HG02970 (cell line): ENCODE results near the gene ADGRL3.
"Not testable (repeated sequence)": the region's sequence is repeated elsewhere in the genome, so short reads cannot be mapped to it uniquely, and the experiment has no call there.

Source experiments
- ATAC-seq: cut with Tn5 transposase; IDR thresholded peaks from one replicate; pipeline ENCODE4 v1.9.1; 2021; ENCODE audit warnings: mild to moderate bottlenecking, moderate library complexity, moderate number of reproducible peaks; ENCODE audit not compliant: unreplicated experiment, low FRiP score

ADGRL3 gene

GRCh38 chr4:61714387-61714911, 514.3 kb downstream of the ADGRL3 start:
- no peak for ATAC-seq

- no peak for ATAC-seq
These were observed 516.3 kb downstream of the ADGRL3 start for GRCh38 chr4:61716426-61716825.

GRCh38 chr4:61723492-61723891, 523.4 kb downstream of the ADGRL3 start:
- ATAC-seq: no peak

DNA sequence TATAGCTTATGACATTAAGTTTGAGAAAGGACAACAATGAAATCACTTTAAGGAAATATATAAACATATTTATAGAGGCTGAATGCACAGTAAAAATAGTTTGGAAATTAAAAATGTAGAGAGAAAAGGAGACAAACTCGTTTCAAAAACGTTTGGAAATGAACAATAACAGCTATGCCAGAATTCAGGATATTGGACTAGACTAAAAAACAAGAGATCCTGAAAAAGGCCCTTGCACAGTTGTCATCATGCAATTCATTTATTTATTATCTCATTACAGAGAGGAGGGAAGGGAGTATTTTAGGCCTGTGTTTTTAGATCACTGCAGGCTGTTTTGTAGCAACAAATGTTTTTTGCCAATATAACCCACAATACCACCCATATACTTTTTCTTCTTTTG, 527.2 kb downstream of the ADGRL3 start:
- no peak for ATAC-seq

DNA sequence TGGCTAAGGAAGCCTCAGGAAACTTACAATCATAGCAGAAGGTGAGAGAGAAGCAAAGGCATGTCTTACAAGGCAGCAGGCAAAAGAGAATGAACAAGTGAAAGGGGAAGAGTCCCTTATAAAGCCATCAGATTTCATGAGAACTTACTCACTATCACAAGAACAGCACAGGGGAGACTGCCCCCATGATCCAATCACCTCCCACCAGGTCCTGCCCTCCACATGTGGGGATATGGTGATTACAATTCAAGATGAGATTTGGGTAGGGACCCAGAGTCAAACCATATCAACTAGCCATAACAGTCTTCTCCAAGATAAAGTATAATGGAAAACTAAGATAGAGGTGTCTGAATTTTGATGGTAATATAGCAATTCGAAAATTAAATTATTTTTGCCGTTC, 534.3 kb downstream of the ADGRL3 start:
- ATAC-seq: no peak

GRCh38 chr4:61739887-61740286, 539.8 kb downstream of the ADGRL3 start:
- ATAC-seq: no peak

GRCh38 chr4:61740886-61741285, 540.8 kb downstream of the ADGRL3 start:
- ATAC-seq: no peak

DNA sequence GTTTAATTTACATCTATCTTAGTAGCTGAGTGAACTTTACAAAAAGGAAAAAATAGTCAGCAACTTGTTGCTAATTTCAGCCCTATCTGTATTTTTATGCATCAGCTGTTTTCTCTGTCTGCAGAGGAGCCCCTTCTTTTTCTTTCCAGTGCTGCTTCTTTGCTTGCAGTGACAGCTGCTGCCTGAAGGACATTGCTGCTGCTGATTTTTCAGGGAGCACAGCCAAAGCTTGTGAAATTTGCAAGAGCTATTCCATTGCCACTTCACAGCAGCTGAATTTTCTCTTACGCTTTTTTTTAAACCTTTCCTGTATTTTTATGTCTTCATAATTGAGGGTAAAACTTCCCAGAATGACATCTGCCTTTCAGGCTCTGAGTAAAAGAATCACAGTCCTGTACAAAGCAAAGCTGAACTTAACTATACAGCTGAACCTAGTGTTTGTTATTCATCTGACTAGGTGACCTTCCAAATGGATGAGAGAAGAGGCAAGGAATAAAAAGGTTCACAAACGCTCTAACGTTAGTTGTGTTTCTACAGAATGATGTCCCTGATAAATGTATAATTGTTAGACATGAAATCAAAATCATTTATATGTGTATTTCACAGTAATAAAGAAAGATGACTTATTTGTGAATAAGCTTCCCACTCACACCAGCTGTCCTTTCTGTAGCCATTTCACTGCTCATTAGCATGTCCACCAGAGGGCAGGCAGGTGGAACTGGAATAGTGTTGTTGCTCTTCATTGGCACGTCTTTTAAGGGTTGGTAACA, 541.4 kb downstream of the ADGRL3 start:
- ATAC-seq: no peak

DNA sequence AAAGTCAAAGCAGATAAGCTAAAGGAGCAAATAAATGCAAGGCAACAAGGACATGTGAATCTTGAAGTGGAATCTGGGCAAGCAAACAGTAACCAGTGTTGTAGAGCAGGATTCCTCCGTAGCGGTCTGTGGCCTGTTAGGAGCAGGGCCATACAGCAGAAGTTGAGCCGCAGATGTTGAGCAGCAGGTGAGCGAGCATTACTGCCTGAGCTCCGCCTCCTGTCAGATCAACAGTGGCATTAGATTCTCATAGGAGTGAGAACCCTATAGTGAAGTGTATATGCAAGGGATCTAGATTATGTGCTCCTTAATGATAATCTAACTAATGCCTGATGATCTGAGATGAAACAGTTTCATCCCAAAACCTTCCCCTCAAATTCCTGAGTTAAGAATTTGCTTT, 550.7 kb downstream of the ADGRL3 start:
- ATAC-seq: no peak

DNA sequence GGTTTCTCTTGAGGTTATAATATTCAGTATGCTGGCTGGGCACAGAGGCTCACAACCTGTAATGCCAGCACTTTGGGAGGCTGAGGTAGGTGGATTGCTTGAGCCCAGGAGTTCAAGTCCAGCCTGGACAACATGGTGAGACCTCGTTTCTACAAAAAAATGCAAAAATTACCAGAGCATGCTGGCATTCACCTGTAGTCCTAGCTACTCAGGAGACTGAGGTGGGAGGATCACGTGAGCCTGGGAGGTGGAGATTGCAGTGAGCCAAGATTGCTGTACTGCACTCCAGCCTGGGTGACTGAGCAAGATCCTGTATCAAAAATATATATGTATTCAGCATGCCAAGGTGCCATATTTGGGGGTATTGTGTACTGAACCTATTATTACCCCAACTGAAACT, 552.5 kb downstream of the ADGRL3 start:
- no peak for ATAC-seq

GRCh38 chr4:61753739-61754138, 553.6 kb downstream of the ADGRL3 start:
- ATAC-seq: no peak

GRCh38 chr4:61756937-61757336, 556.8 kb downstream of the ADGRL3 start:
- ATAC-seq: not testable (repeated sequence)

DNA sequence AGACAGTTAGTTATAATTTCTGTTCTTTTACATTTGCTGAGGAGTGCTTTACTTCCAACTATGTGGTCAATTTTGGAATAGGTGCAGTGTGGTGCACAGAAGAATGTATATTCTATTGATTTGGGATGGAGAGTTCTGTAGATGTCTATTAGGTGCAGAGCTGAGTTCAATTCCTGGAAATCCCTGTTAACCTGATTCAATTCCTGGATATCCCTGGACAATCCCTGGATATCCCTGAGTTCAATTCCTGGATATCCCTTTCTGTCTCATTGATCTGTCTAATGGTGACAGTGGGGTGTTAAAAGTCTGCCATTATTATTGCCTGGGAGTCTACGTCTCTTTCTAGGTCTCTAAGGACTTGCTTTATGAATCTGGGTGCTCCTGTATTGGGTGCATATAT, 557.9 kb downstream of the ADGRL3 start:
- ATAC-seq: not testable (repeated sequence)

GRCh38 chr4:61758596-61758995, 558.5 kb downstream of the ADGRL3 start:
- not testable (repeated sequence) for ATAC-seq

GRCh38 chr4:61759245-61759644, 559.1 kb downstream of the ADGRL3 start:
- ATAC-seq: not testable (repeated sequence)

GRCh38 chr4:61759885-61760284, 559.8 kb downstream of the ADGRL3 start:
- not testable (repeated sequence) for ATAC-seq

- no peak for ATAC-seq
These were observed 560.7 kb downstream of the ADGRL3 start for GRCh38 chr4:61760820-61761219.

DNA sequence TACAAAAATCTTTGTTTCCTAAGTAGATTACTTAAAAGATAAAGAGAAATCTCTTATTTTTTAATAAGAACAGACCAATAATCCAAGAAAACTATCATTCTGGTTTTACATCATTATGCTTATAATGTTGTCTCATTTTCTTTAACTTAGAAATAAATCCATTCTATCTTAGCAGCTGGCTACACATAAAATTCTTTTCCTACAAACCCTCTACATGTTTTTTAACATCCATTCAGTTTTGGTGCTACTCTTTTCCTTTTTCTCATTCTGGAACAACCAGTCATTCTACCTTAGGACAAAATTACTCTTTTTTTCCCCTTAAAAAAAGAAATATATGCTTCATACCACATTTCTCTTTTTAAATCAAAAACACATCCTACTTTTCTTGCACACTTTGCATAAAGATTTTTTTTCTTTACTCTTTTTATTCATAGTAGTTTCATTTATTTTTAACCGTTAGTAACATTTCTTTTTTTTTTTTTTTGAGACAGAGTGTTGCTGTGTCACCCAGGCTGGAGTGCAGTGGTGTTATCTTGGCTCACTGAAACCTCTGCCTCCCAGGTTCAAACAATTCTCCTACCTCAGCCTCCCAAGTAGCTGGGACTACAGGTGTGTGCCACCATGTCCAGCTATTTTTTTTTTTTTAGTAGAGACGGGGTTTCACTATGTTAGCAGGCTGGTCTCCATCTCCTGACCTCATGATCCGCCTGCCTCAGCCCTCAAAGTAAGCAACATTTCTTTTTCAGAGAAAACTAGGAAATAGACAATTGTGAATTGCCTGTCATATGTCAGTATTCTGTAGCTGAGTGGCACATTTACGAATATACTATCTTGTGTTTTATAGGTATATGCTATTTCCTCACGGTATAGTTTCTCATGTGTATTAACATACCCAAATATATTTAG, 562.8 kb downstream of the ADGRL3 start:
- ATAC-seq: no peak

- no peak for ATAC-seq
These were observed 563.6 kb downstream of the ADGRL3 start for GRCh38 chr4:61763682-61764081.

GRCh38 chr4:61764090-61764489, 564.0 kb downstream of the ADGRL3 start:
- ATAC-seq: not testable (repeated sequence)

GRCh38 chr4:61769444-61770167, 569.5 kb downstream of the ADGRL3 start:
- ATAC-seq: not testable (repeated sequence)
